IPS-NIHi7 (cell line): ENCODE data around the gene CNOT4.
"Not testable (repeated sequence)": the region's sequence is repeated elsewhere in the genome, so short reads cannot be mapped to it uniquely, and the experiment has no call there.

ENCODE experiments used
- DNase-seq: peaks from one replicate; pipeline ENCODE4 v3.0.0; 2012; ENCODE audit warnings: mixed read lengths; ENCODE audit errors: extremely low spot score

CNOT4 gene

GRCh38 chr7:135512135-135512887, 2.4 kb upstream of the CNOT4 start:
- peak; percentile 56 for DNase-seq

GRCh38 chr7:135510592-135511183, 786 bp upstream of the CNOT4 start:
- no peak for DNase-seq

- peak; percentile 56 for DNase-seq
Measured at GRCh38 chr7:135509589-135509838, 388 bp downstream of the CNOT4 start.

GRCh38 chr7:135508883-135509588, 866 bp downstream of the CNOT4 start:
- no peak for DNase-seq

GRCh38 chr7:135501402-135501801, 8.5 kb downstream of the CNOT4 start:
- DNase-seq: no peak

GRCh38 chr7:135499818-135500217, 10.1 kb downstream of the CNOT4 start:
- no peak for DNase-seq

GRCh38 chr7:135497161-135497560, 12.7 kb downstream of the CNOT4 start:
- not testable (repeated sequence) for DNase-seq

- no peak for DNase-seq
Measured at GRCh38 chr7:135493362-135493761, 16.5 kb downstream of the CNOT4 start.

- DNase-seq: no peak
Measured at GRCh38 chr7:135492151-135492550, 17.8 kb downstream of the CNOT4 start.

- DNase-seq: no peak
Measured at GRCh38 chr7:135490783-135491182, 19.1 kb downstream of the CNOT4 start.

- DNase-seq: no peak
Measured at GRCh38 chr7:135489791-135490190, 20.1 kb downstream of the CNOT4 start.

GRCh38 chr7:135486261-135486920, 23.5 kb downstream of the CNOT4 start:
- DNase-seq: no peak

- no peak for DNase-seq
Measured at GRCh38 chr7:135481598-135481979, 28.3 kb downstream of the CNOT4 start.

- no peak for DNase-seq
Measured at GRCh38 chr7:135480966-135481597, 28.8 kb downstream of the CNOT4 start.

- DNase-seq: no peak
Measured at GRCh38 chr7:135475521-135475920, 34.4 kb downstream of the CNOT4 start.

GRCh38 chr7:135469705-135470104, 40.2 kb downstream of the CNOT4 start:
- DNase-seq: not testable (repeated sequence)

GRCh38 chr7:135467207-135467711, 42.6 kb downstream of the CNOT4 start:
- no peak for DNase-seq

- DNase-seq: no peak
Measured at GRCh38 chr7:135466442-135467206, 43.3 kb downstream of the CNOT4 start.

GRCh38 chr7:135463908-135464307, 46.0 kb downstream of the CNOT4 start:
- DNase-seq: no peak

GRCh38 chr7:135459951-135460567, 49.8 kb downstream of the CNOT4 start:
- no peak for DNase-seq

GRCh38 chr7:135459076-135459475, 50.8 kb downstream of the CNOT4 start:
- no peak for DNase-seq
